CD4-positive, alpha-beta memory T cell (primary cell): Measurements from ENCODE around the gene ENPP7. TPM values are rescaled to one million over a fixed set of nuclear protein-coding genes. Genes with fewer than 3 reads are reported as not detected.
A peak's percentile ranks its signal among the peaks of the same experiment; 100 is the strongest.

Experiments used
- CTCF ChIA-PET: fragments of 350-600 bp; sonication (Branson Sonifier 250); formaldehyde crosslinking; loops from one replicate; lab custom pipeline; 2021; ENCODE audit warnings: inconsistent platforms; ENCODE audit not compliant: partially characterized antibody; lab: Charles Lee
- POLR2A ChIA-PET: fragments of 350-600 bp; sonication (Branson Sonifier 250); formaldehyde crosslinking; loops from one replicate; lab custom pipeline; 2021; ENCODE audit not compliant: partially characterized antibody; lab: Charles Lee
- DNase-seq, 5 donors: peaks; one replicate each; pipeline versions ENCODE4 v3.0.0 to v3.0.0-alpha.2; 2020 to 2022; ENCODE audit warnings: mixed read lengths in 1 of 5
- H3K27ac ChIP-seq: one replicate; pipeline ENCODE4 v1.7.0; 2013; ENCODE audit warnings: low read depth, low read length
- H3K27me3 ChIP-seq: 2 replicates; pipeline ENCODE4 v1.7.0; 2013; ENCODE audit warnings: mild to moderate bottlenecking, low read length, moderate library complexity; ENCODE audit not compliant: insufficient read depth
- H3K36me3 ChIP-seq: 2 replicates; pipeline ENCODE4 v1.7.0; 2013; ENCODE audit warnings: mild to moderate bottlenecking, low read length, moderate library complexity; ENCODE audit not compliant: insufficient read depth
- H3K4me1 ChIP-seq: 2 replicates; pipeline ENCODE4 v1.7.0; 2013; ENCODE audit warnings: mild to moderate bottlenecking, low read length, moderate library complexity; ENCODE audit not compliant: insufficient read depth
- H3K4me3 ChIP-seq, 2 donors: one replicate each; pipeline ENCODE4 v1.7.0; 2013; ENCODE audit warnings: low read length in 2 of 2, mild to moderate bottlenecking in 1 of 2
- H3K9me3 ChIP-seq, 2 donors: one replicate each; pipeline ENCODE4 v1.7.0; 2013; ENCODE audit warnings: low read length in 2 of 2, control low read depth in 1 of 2; ENCODE audit not compliant: control insufficient read depth in 1 of 2
- H3K27ac Mint-ChIP-seq, 7 donors: one replicate each; pipeline ENCODE4 v1.8.0; 2020 to 2021; ENCODE audit warnings: mixed read lengths in 7 of 7, mild to moderate bottlenecking in 6 of 7, inconsistent platforms in 3 of 7, moderate library complexity in 3 of 7
- H3K27me3 Mint-ChIP-seq, 2 donors: one replicate each; pipeline ENCODE4 v1.8.0; 2020 to 2021; ENCODE audit warnings: mixed read lengths in 2 of 2
- H3K36me3 Mint-ChIP-seq, 2 donors: one replicate each; pipeline ENCODE4 v1.8.0; 2020 to 2021; ENCODE audit warnings: mixed read lengths in 2 of 2, inconsistent platforms in 1 of 2, mild to moderate bottlenecking in 1 of 2
- H3K4me1 Mint-ChIP-seq, 4 donors: one replicate each; pipeline ENCODE4 v1.8.0; 2020 to 2021; ENCODE audit warnings: mixed read lengths in 4 of 4, mild to moderate bottlenecking in 1 of 4
- H3K4me3 Mint-ChIP-seq, 8 donors: one replicate each; pipeline ENCODE4 v1.8.0; 2020 to 2021; ENCODE audit warnings: mixed read lengths in 8 of 8, mild to moderate bottlenecking in 7 of 8, moderate library complexity in 6 of 8, inconsistent platforms in 3 of 8
- H3K9me3 Mint-ChIP-seq, 8 donors: one replicate each; pipeline ENCODE4 v1.8.0; 2020 to 2021; ENCODE audit warnings: mixed read lengths in 8 of 8, mild to moderate bottlenecking in 5 of 8, inconsistent platforms in 3 of 8, moderate library complexity in 1 of 8
- intact Hi-C: fragments of 100-400 bp; cut with micrococcal nuclease; formaldehyde crosslinking; loops from one replicate; pipeline ENCODE4 v1.15.1; 2023
- polyA plus RNA-seq, 2 donors: library from polyadenylated mRNA; unstranded; fragments of 300-500 nt; fragmentation: Illumina TruSeq; gene quantifications; one replicate each; pipeline ENCODE4 v1.2.3, GENCODE V29; 2021
- total RNA-seq, 2 experiments: library from RNA; stranded (reverse); gene quantifications; one replicate each; pipeline ENCODE4 v1.2.3, GENCODE V29; 2021

ENPP7 gene
- total and polyA plus RNA-seq, 4 experiments from 2014 or later = 0.15 to 0.20 TPM; not detected in 2

- no peak for DNase-seq
- Histone ChIP-seq H3K4me3 (no peak overlapping the region), H3K27ac (no peak overlapping the region), H3K36me3 (no peaks in the 10 kb centered on the region), H3K4me1 (no peaks in the 10 kb centered on the region), H3K9me3 (no peaks in the 10 kb centered on the region), H3K27me3 (no peaks in the 10 kb centered on the region)
- peaks cover 16 to 20% of the 10 kb centered on the region in 2 donors for H3K27me3 Mint-ChIP-seq
- H3K27ac Mint-ChIP-seq = no peak overlapping the region
- no peaks in the 10 kb centered on the region for H3K4me1 Mint-ChIP-seq
- H3K4me3 Mint-ChIP-seq = no peak overlapping the region
- ChIA-PET CTCF (no interaction called here), POLR2A (no interaction called here)
- peaks cover 0 to 2% (median 0%) of the 10 kb centered on the region in 8 donors for H3K9me3 Mint-ChIP-seq
- intact Hi-C loops = no loop called here
- H3K36me3 Mint-ChIP-seq = no peaks in the 10 kb centered on the region
Observed at GRCh38 chr17:79690466-79690865, 40.3 kb upstream of the ENPP7 start.

- Mint-ChIP-seq H3K27me3 (peaks cover 22 to 24% of the 10 kb centered on the region in 2 donors), H3K4me3 (no peak overlapping the region), H3K36me3 (no peaks in the 10 kb centered on the region), H3K27ac (peak overlapping the region in 1 of 7 donors; percentile 48), H3K9me3 (peaks cover 0 to 2% (median 0%) of the 10 kb centered on the region in 8 donors), H3K4me1 (no peaks in the 10 kb centered on the region)
- CTCF ChIA-PET = no interaction called here
- H3K27me3 ChIP-seq = no peaks in the 10 kb centered on the region
- no peaks in the 10 kb centered on the region for H3K4me1 ChIP-seq
- no peak overlapping the region for H3K4me3 ChIP-seq
- no peak overlapping the region for H3K27ac ChIP-seq
- H3K36me3 ChIP-seq = no peaks in the 10 kb centered on the region
- POLR2A ChIA-PET = no interaction called here
- intact Hi-C loops = no loop called here
- no peak for DNase-seq
- H3K9me3 ChIP-seq = no peaks in the 10 kb centered on the region
Observed at GRCh38 chr17:79690988-79691836, 39.5 kb upstream of the ENPP7 start.

GRCh38 chr17:79691931-79692330 lies 38.8 kb upstream of the ENPP7 start:
- no peaks in the 10 kb centered on the region for H3K9me3 ChIP-seq
- no peak overlapping the region for H3K4me3 Mint-ChIP-seq
- H3K4me1 ChIP-seq = no peaks in the 10 kb centered on the region
- no peaks in the 10 kb centered on the region for H3K36me3 ChIP-seq
- no peak overlapping the region for H3K27ac Mint-ChIP-seq
- no peak overlapping the region for H3K27ac ChIP-seq
- POLR2A ChIA-PET = no interaction called here
- H3K4me3 ChIP-seq = no peak overlapping the region
- no peak for DNase-seq
- peaks cover 0 to 2% (median 0%) of the 10 kb centered on the region in 8 donors for H3K9me3 Mint-ChIP-seq
- no peaks in the 10 kb centered on the region for H3K36me3 Mint-ChIP-seq
- H3K4me1 Mint-ChIP-seq = no peaks in the 10 kb centered on the region
- peaks cover 24 to 28% of the 10 kb centered on the region in 2 donors for H3K27me3 Mint-ChIP-seq
- CTCF ChIA-PET = no interaction called here
- no peaks in the 10 kb centered on the region for H3K27me3 ChIP-seq
- intact Hi-C loops = no loop called here

GRCh38 chr17:79693419-79693818 lies 37.3 kb upstream of the ENPP7 start:
- intact Hi-C loops = no loop called here
- H3K9me3 Mint-ChIP-seq = peaks cover 0 to 2% (median 0%) of the 10 kb centered on the region in 8 donors
- POLR2A ChIA-PET = no interaction called here

GRCh38 chr17:79695293-79695790 lies 35.4 kb upstream of the ENPP7 start:
- H3K9me3 ChIP-seq = no peaks in the 10 kb centered on the region
- Mint-ChIP-seq H3K4me3 (no peak overlapping the region), H3K4me1 (peaks cover 0 to 2% (median 0%) of the 10 kb centered on the region in 4 donors), H3K27me3 (peaks cover 26 to 32% of the 10 kb centered on the region in 2 donors), H3K27ac (no peak overlapping the region), H3K36me3 (no peaks in the 10 kb centered on the region), H3K9me3 (peaks cover 0 to 2% (median 0%) of the 10 kb centered on the region in 8 donors)
- intact Hi-C loops = no loop called here
- no peaks in the 10 kb centered on the region for H3K4me1 ChIP-seq
- H3K27ac ChIP-seq = no peak overlapping the region
- POLR2A ChIA-PET = no interaction called here
- CTCF ChIA-PET = interaction anchor here (0.6 kb wide), 1 partner anchor 201 kb away, joined by 3 read pairs; no protein-coding TSS in a partner anchor
- no peak overlapping the region for H3K4me3 ChIP-seq
- no peak for DNase-seq
- H3K27me3 ChIP-seq = no peaks in the 10 kb centered on the region
- H3K36me3 ChIP-seq = no peaks in the 10 kb centered on the region

More at GRCh38 chr17:79693419-79693818, 37.3 kb upstream of the ENPP7 start:
- Histone ChIP-seq H3K36me3 (no peaks in the 10 kb centered on the region), H3K4me3 (no peak overlapping the region), H3K27ac (no peak overlapping the region), H3K4me1 (no peaks in the 10 kb centered on the region), H3K27me3 (no peaks in the 10 kb centered on the region), H3K9me3 (no peaks in the 10 kb centered on the region)
- H3K4me3 Mint-ChIP-seq = no peak overlapping the region
- peaks cover 0 to 2% (median 0%) of the 10 kb centered on the region in 4 donors for H3K4me1 Mint-ChIP-seq
- no peak overlapping the region for H3K27ac Mint-ChIP-seq
- DNase-seq = no peak
- H3K36me3 Mint-ChIP-seq = no peaks in the 10 kb centered on the region
- H3K27me3 Mint-ChIP-seq = peaks cover 29 to 32% of the 10 kb centered on the region in 2 donors
- CTCF ChIA-PET = no interaction called here

GRCh38 chr17:79695797-79696609 lies 34.7 kb upstream of the ENPP7 start:
- intact Hi-C loops = no loop called here
- no peaks in the 10 kb centered on the region for H3K4me1 ChIP-seq
- POLR2A ChIA-PET = no interaction called here
- H3K9me3 ChIP-seq = no peaks in the 10 kb centered on the region
- H3K4me3 ChIP-seq = no peak overlapping the region
- no peaks in the 10 kb centered on the region for H3K27me3 ChIP-seq
- CTCF ChIA-PET = no interaction called here
- Mint-ChIP-seq H3K4me3 (no peak overlapping the region), H3K9me3 (no peaks in the 10 kb centered on the region), H3K27me3 (peaks cover 24 to 30% of the 10 kb centered on the region in 2 donors), H3K4me1 (peaks cover 0 to 2% (median 0%) of the 10 kb centered on the region in 4 donors), H3K36me3 (no peaks in the 10 kb centered on the region), H3K27ac (no peak overlapping the region)
- H3K27ac ChIP-seq = no peak overlapping the region
- H3K36me3 ChIP-seq = no peaks in the 10 kb centered on the region
- no peak for DNase-seq

- H3K4me3 ChIP-seq = no peak overlapping the region
- H3K36me3 Mint-ChIP-seq = no peaks in the 10 kb centered on the region
Observed at GRCh38 chr17:79696610-79696982, 34.1 kb upstream of the ENPP7 start.

More at GRCh38 chr17:79696610-79696982, 34.1 kb upstream of the ENPP7 start:
- Mint-ChIP-seq H3K27me3 (peaks cover 23 to 30% of the 10 kb centered on the region in 2 donors), H3K27ac (no peak overlapping the region), H3K4me3 (no peak overlapping the region), H3K9me3 (no peaks in the 10 kb centered on the region), H3K4me1 (peaks cover 0 to 2% (median 0%) of the 10 kb centered on the region in 4 donors)
- DNase-seq = no peak
- intact Hi-C loops = no loop called here
- H3K4me1 ChIP-seq = no peaks in the 10 kb centered on the region
- CTCF ChIA-PET = no interaction called here
- H3K9me3 ChIP-seq = no peaks in the 10 kb centered on the region
- H3K27ac ChIP-seq = no peak overlapping the region
- POLR2A ChIA-PET = no interaction called here
- no peaks in the 10 kb centered on the region for H3K36me3 ChIP-seq
- H3K27me3 ChIP-seq = no peaks in the 10 kb centered on the region
